Cardiac muscle cell (in vitro differentiated cells and primary cell): Measurements from ENCODE around the gene MICOS13. TPM values are rescaled to one million over a fixed set of nuclear protein-coding genes. Genes with fewer than 3 reads are reported as not detected.
A peak's percentile ranks its signal among the peaks of the same experiment; 100 is the strongest.

Experiments
- DNase-seq, 2 donors: peaks; one replicate each; pipeline versions ENCODE4 v3.0.0 to v3.0.0-alpha.2; 2010 to 2017; ENCODE audit warnings: low read depth in 1 of 2, low spot score in 1 of 2
- H3K27ac ChIP-seq: fragments of 200-600 bp; sonication (generic); 2 replicates; pipeline ENCODE4 v1.5.1; 2016
- H3K27me3 ChIP-seq: fragments of 200-600 bp; sonication (generic); 2 replicates; pipeline ENCODE4 v1.6.0; 2016; ENCODE audit warnings: control low read depth
- H3K36me3 ChIP-seq: fragments of 200-600 bp; sonication (generic); 2 replicates; pipeline ENCODE4 v1.5.1; 2016; ENCODE audit warnings: control low read depth
- H3K4me1 ChIP-seq: fragments of 200-600 bp; sonication (generic); 2 replicates; pipeline ENCODE4 v1.8.1; 2017; ENCODE audit warnings: low read depth, mild to moderate bottlenecking, mixed run types
- H3K4me3 ChIP-seq: fragments of 200-600 bp; sonication (generic); 2 replicates; pipeline ENCODE4 v1.5.1; 2016; ENCODE audit warnings: mild to moderate bottlenecking
- H3K9me3 ChIP-seq: fragments of 200-600 bp; sonication (generic); 2 replicates; pipeline ENCODE4 v1.5.1; 2017; ENCODE audit warnings: low read depth, mild to moderate bottlenecking, control low read depth
- CTCF ChIP-seq: IDR thresholded peaks from 2 replicates; pipeline ENCODE4 v1.5.1; 2012; ENCODE audit warnings: low read depth, mild to moderate bottlenecking, low read length
- polyA plus RNA-seq: library from polyadenylated mRNA; unstranded; fragments of >200 nt; fragmentation: Nextera tagmentation; extraction: Ambion mirVana; gene quantifications from 2 replicates; pipeline ENCODE4 v1.2.1, GENCODE V29; 2016
- total RNA-seq: library from RNA; depleted of rRNA; stranded (reverse); fragments of >200 nt; gene quantifications from 2 replicates; pipeline ENCODE4 v1.2.3, GENCODE V29; 2016

Gene MICOS13
- total and polyA plus RNA-seq, 2 experiments from 2014 or later = 59.1 to 173 TPM

DNA sequence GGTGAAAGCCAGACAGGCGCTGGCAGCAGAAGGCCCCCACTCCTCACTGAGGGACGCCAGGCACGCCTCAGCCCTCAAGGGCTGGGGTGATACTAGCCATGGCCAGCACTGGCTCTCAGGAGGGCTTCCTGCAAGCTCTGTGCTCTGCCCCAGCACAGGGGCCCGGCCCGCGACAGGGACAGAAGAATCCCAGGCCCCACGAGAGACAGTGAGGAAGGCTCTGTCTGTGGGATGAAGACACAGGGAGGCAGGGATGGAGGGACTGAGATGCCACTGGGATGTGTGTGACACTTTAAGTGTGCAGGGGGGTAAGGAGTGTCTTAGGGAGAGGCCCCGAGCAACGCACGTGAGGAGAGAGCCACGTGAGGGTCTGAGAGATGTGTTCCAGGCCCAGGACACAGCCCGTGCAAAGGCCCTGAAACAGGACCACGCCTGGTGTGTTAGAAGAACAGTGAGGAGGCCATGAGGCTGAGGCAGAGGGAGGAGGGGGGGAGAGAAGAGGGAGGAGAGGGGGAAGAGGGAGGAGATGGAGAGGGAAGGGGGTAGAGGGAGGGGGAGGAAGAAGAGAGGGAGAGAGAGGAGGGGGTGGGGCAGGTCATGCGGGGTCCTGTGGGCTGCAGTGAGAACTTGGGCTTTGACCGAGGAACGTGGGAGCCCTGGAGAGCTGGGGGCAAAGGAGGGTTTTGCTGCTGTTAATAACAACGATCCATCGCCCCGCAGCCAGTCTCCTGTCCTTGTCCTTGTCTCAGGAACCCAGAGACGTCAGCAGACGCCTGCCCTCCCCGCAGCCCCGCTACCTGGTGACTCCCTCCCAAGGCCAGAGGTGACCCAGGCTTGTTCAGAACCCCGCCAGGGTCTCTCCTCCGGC is 16.9 kb upstream of the MICOS13 start:
- Histone ChIP-seq H3K4me3 (no peak overlapping the region), H3K4me1 (no peaks in the 10 kb centered on the region), H3K27me3 (no peaks in the 10 kb centered on the region), H3K9me3 (no peaks in the 10 kb centered on the region), H3K27ac (peak overlapping the region; percentile 80), H3K36me3 (peaks cover 46% of the 10 kb centered on the region)
- no peak for DNase-seq
- TF ChIP-seq CTCF = no peak

- H3K27ac ChIP-seq = peak overlapping the region; percentile 16
- no peak for TF ChIP-seq CTCF
- no peak overlapping the region for H3K4me3 ChIP-seq
- H3K4me1 ChIP-seq = no peaks in the 10 kb centered on the region
- peaks cover 54% of the 10 kb centered on the region for H3K36me3 ChIP-seq
- DNase-seq = no peak
- no peaks in the 10 kb centered on the region for H3K27me3 ChIP-seq
- no peaks in the 10 kb centered on the region for H3K9me3 ChIP-seq
Measured at GRCh38 chr19:5696196-5697021, 16.1 kb upstream of the MICOS13 start.

GRCh38 chr19:5695649-5696195 is 15.4 kb upstream of the MICOS13 start:
- no peak for DNase-seq
- peaks cover 52% of the 10 kb centered on the region for H3K36me3 ChIP-seq
- H3K27me3 ChIP-seq = no peaks in the 10 kb centered on the region
- no peaks in the 10 kb centered on the region for H3K9me3 ChIP-seq
- H3K27ac ChIP-seq = no peak overlapping the region
- no peaks in the 10 kb centered on the region for H3K4me1 ChIP-seq
- no peak overlapping the region for H3K4me3 ChIP-seq
- TF ChIP-seq CTCF = no peak

DNA sequence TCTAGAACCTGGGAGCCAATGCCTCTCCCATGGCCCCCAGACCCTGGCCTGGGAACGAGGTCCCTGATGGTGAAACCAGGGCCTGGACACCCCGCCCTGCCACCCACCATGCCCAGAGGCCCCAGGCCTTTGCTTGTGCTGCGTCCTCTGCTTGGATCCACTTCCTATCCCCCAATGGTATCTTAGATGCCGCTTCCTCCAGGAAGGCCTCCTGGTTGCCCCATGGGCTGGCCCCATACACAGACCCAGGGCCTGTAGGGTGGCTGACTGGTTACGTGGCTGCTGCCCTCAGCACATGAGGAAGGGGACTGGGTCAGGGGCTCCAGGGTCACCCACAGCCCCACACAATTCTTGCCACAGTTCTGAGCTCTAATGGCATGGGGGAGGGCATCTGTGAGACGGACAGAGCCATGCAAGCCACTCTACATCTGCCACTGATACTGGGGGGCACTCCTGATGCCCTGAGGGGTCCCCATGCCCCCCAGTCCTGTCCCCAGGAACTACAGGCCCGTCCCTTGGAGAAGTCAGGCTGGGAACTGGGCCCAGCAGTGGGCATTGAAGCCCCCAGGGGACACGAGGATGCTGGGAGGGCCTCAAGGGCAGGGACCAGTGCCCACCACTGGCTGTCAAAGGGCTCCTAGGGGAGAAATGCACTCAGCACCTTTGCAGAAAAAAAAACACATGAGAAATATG is 14.8 kb upstream of the MICOS13 start:
- no peak for TF ChIP-seq CTCF
- Histone ChIP-seq H3K4me1 (no peaks in the 10 kb centered on the region), H3K9me3 (no peaks in the 10 kb centered on the region), H3K36me3 (peaks cover 48% of the 10 kb centered on the region), H3K27ac (no peak overlapping the region), H3K27me3 (no peaks in the 10 kb centered on the region), H3K4me3 (no peak overlapping the region)
- DNase-seq = no peak
